K562 (cell line): ENCODE results near the gene GSTA4. TPM values are rescaled to one million over a fixed set of nuclear protein-coding genes. Genes with fewer than 3 reads are reported as not detected.

Experiments
- ATAC-seq: fragments of 200-7000 bp; cut with Tn5 transposase; 3 replicates; pipeline ENCODE4 v1.9.1; 2020; ENCODE audit warnings: moderate library complexity
- BruUV-seq: library from RNA; stranded (reverse); fragments of 400-500 nt; replicated peaks from 2 replicates; lab custom pipeline; 2021; lab: Mats Ljungman, UMichigan
- CTCF ChIA-PET: fragments of 300-600 bp; formaldehyde crosslinking; extraction: SDS; loops from one replicate; lab custom pipeline; 2021; ENCODE audit warnings: low intra/inter-chr PET ratio; lab: Yijun Ruan, JAX
- POLR2A ChIA-PET: fragments of 300-600, 350-650 bp; sonication (Branson Sonifier 250); formaldehyde crosslinking; extraction: SDS; loops from one replicate; lab custom pipeline; 2021; ENCODE audit warnings: antibody characterized with exemption, inconsistent platforms; lab: Yijun Ruan, JAX
- DNase-seq, 4 experiments: peaks; one replicate each; pipeline versions ENCODE4 v3.0.0 to v3.0.0-alpha.2; 2011 to 2018; ENCODE audit warnings: low spot score in 3 of 4, mixed read lengths in 3 of 4; ENCODE audit errors: extremely low read depth in 1 of 4
- FAIRE-seq: peaks from 2 replicates; lab custom pipeline; 2011; peaks lifted over from hg19 to GRCh38; lab: Jason Lieb, UNC
- H2AFZ ChIP-seq: 2 replicates; pipeline ENCODE4 v1.6.0; 2011; ENCODE audit warnings: low read depth, low read length, control low read depth, inconsistent platforms
- H3K27ac ChIP-seq: fragments of 200-600 bp; 3 replicates; pipeline ENCODE4 v1.8.0; 2011; ENCODE audit warnings: low read depth, mild to moderate bottlenecking, control low read depth, inconsistent platforms, low read length, moderate library complexity, mixed read lengths; ENCODE audit errors: extremely low read depth
- H3K27me3 ChIP-seq, 2 experiments: fragments of 300-600 bp in 1 of 2; 2 replicates in 1 of 2; 3 replicates in 1 of 2; pipeline versions ENCODE4 v1.6.0 to v1.8.0; 2011; ENCODE audit warnings: inconsistent platforms in 2 of 2, low read length in 2 of 2, mild to moderate bottlenecking in 1 of 2, mixed read lengths in 1 of 2, moderate library complexity in 1 of 2; ENCODE audit not compliant: control insufficient read depth in 2 of 2, insufficient read depth in 2 of 2
- H3K36me3 ChIP-seq: fragments of 300-600 bp; 3 replicates; pipeline ENCODE4 v1.8.0; 2011; ENCODE audit warnings: mild to moderate bottlenecking, low read length, inconsistent platforms; ENCODE audit not compliant: control insufficient read depth, insufficient read depth
- H3K4me1 ChIP-seq, 2 experiments: fragments of 200-600 bp in 1 of 2; replicated peaks in 1 of 2; 2 replicates in 1 of 2; 3 replicates in 1 of 2; pipeline versions ENCODE4 v1.5.1 to v1.8.0; 2011; ENCODE audit warnings: inconsistent platforms in 2 of 2, low read length in 2 of 2, mild to moderate bottlenecking in 1 of 2, mixed read lengths in 1 of 2, moderate library complexity in 1 of 2; ENCODE audit not compliant: control insufficient read depth in 2 of 2, insufficient read depth in 2 of 2
- H3K4me2 ChIP-seq: 2 replicates; pipeline ENCODE4 v1.6.1; 2011; ENCODE audit warnings: low read length, control low read depth, inconsistent platforms, mixed read lengths; ENCODE audit not compliant: insufficient read depth
- H3K4me3 ChIP-seq: fragments of 200-600 bp; sonication (generic), shearing (Covaris generic); 2 replicates; pipeline ENCODE4 v1.5.1; 2016; ENCODE audit warnings: control low read depth, inconsistent platforms
- H3K79me2 ChIP-seq: fragments of 200-600 bp; 3 replicates; pipeline ENCODE4 v1.8.0; 2011; ENCODE audit warnings: low read length, inconsistent platforms; ENCODE audit not compliant: control insufficient read depth, insufficient read depth
- H3K9ac ChIP-seq, 2 experiments: 2 replicates each; pipeline versions ENCODE4 v1.6.0 to v1.6.1; 2011; ENCODE audit warnings: low read depth in 2 of 2, low read length in 2 of 2, control low read depth in 1 of 2, inconsistent platforms in 1 of 2, mild to moderate bottlenecking in 1 of 2, mixed read lengths in 1 of 2; ENCODE audit not compliant: insufficient read depth in 1 of 2
- H3K9me1 ChIP-seq: one replicate; pipeline ENCODE4 v1.6.0; 2011; ENCODE audit warnings: inconsistent platforms, mild to moderate bottlenecking, low read length, moderate library complexity; ENCODE audit not compliant: control insufficient read depth, insufficient read depth
- H3K9me3 ChIP-seq: replicated peaks from 2 replicates; pipeline ENCODE4 v1.5.1; 2011; ENCODE audit warnings: low read depth, low read length, inconsistent platforms; ENCODE audit not compliant: control insufficient read depth, insufficient read depth
- H4K20me1 ChIP-seq: replicated peaks from 2 replicates; pipeline ENCODE4 v1.6.1; 2011; ENCODE audit warnings: low read length, inconsistent platforms, mixed read lengths; ENCODE audit not compliant: control insufficient read depth, insufficient read depth
- BRD4 ChIP-seq: fragments of 200-600 bp; sonication (generic); IDR thresholded peaks from 2 replicates; pipeline ENCODE4 v1.6.1; 2017; ENCODE audit warnings: inconsistent platforms
- CREM ChIP-seq: IDR thresholded peaks from 2 replicates; pipeline ENCODE4 v1.6.1; 2014; ENCODE audit warnings: antibody characterized with exemption, low read depth
- HNRNPK ChIP-seq: fragments of 200-400 bp; formaldehyde crosslinking; IDR thresholded peaks from one replicate; pipeline ENCODE4 v1.6.1; 2018; ENCODE audit warnings: mild to moderate bottlenecking, low read depth, low read length; ENCODE audit not compliant: poor library complexity, severe bottlenecking
- KLF13 ChIP-seq: fragments of 450-650 bp; IDR thresholded peaks from 2 replicates; pipeline ENCODE4 v1.6.1; 2016; ENCODE audit warnings: missing genetic modification characterization, low read depth, mild to moderate bottlenecking, missing compliant biosample characterization, moderate library complexity, borderline replicate concordance
- RBFOX2 ChIP-seq: fragments of 200-400 bp; formaldehyde crosslinking; IDR thresholded peaks from 2 replicates; pipeline ENCODE4 v1.6.1; 2017; ENCODE audit warnings: low read depth, mild to moderate bottlenecking, low read length, moderate library complexity
- RREB1 ChIP-seq: fragments of 250-450 bp; sonication (Bioruptor Pico); IDR thresholded peaks from 2 replicates; pipeline ENCODE4 v1.4.0; 2020
- SRSF1 ChIP-seq: fragments of 200-400 bp; formaldehyde crosslinking; IDR thresholded peaks from 2 replicates; pipeline ENCODE4 v1.6.1; 2017; ENCODE audit warnings: mild to moderate bottlenecking, low read depth, low read length, moderate library complexity
- TAF1 ChIP-seq: IDR thresholded peaks from 2 replicates; pipeline ENCODE4 v1.6.1; 2011; ENCODE audit warnings: mild to moderate bottlenecking, low read length, moderate library complexity; ENCODE audit not compliant: insufficient read depth, control insufficient read depth, severe bottlenecking; ENCODE audit errors: extremely low read depth
- U2AF2 ChIP-seq: fragments of 200-400 bp; formaldehyde crosslinking; optimal IDR thresholded peaks from 2 replicates; pipeline ENCODE3; 2017; ENCODE audit warnings: low read depth, mild to moderate bottlenecking, low read length
- ZBTB17 ChIP-seq: fragments of 450-650 bp; formaldehyde crosslinking; IDR thresholded peaks from 2 replicates; pipeline ENCODE4 v1.4.0; 2020; ENCODE audit warnings: mild to moderate bottlenecking
- ZNF174 ChIP-seq: fragments of 250-450 bp; sonication (Bioruptor Pico); IDR thresholded peaks from 2 replicates; pipeline ENCODE4 v1.4.0; 2020; ENCODE audit warnings: mild to moderate bottlenecking
- in situ Hi-C: fragments of 300-500 bp; cut with MboI; formaldehyde crosslinking; loops from 4 replicates; pipeline ENCODE4 v1.15.0; 2018; ENCODE audit warnings: inconsistent platforms, mixed read lengths
- intact Hi-C: fragments of 100-400 bp; cut with micrococcal nuclease; formaldehyde crosslinking; loops from 2 replicates; pipeline ENCODE4 v1.14.2; 2022
- polyA plus RNA-seq, 8 experiments: library from polyadenylated mRNA; depleted of rRNA in 4 of 8; stranded (reverse) in 5 of 8; unstranded in 3 of 8; fragments of >200 nt; fragmentation: Nextera tagmentation in 2 of 8; fragmentation: Illumina TruSeq in 1 of 8; extraction: Ambion mirVana in 2 of 8; extraction: Trizol in 1 of 8; gene quantifications; 2 replicates each; pipeline versions ENCODE4 v1.2.1 to v1.2.3, GENCODE V29; 2011 to 2014; ENCODE audit warnings: inconsistent platforms in 1 of 8, missing spikeins in 1 of 8
- total RNA-seq, 7 experiments: library from RNA; depleted of rRNA in 6 of 7; stranded (reverse); fragments of >200 nt in 6 of 7; fragmentation: Illumina TruSeq in 2 of 7; extraction: Trizol in 2 of 7; gene quantifications; 2 replicates each; pipeline versions ENCODE4 v1.2.1 to v1.2.3, GENCODE V29; 2011 to 2021; ENCODE audit warnings: low replicate concordance in 1 of 7
- TF ChIP-seq, protein P1 (sequence below): fragments of 250-450 bp; sonication (Bioruptor Pico); IDR thresholded peaks from 2 replicates; pipeline ENCODE4 v1.5.0; 2020; ENCODE audit warnings: mild to moderate bottlenecking
- TF ChIP-seq, protein P2 (sequence below): fragments of 450-650 bp; formaldehyde crosslinking; IDR thresholded peaks from 2 replicates; pipeline ENCODE4 v1.4.0; 2020; ENCODE audit warnings: mild to moderate bottlenecking
- TF ChIP-seq, protein P3 (sequence below): sonication (generic); formaldehyde crosslinking; IDR thresholded peaks from 2 replicates; pipeline ENCODE4 v1.9.0; 2022; ENCODE audit warnings: mild to moderate bottlenecking, missing genetic modification reagents

The GSTA4 gene
- total and polyA plus RNA-seq, 9 of the 15 experiments (the other 6 are each of a cell fraction or from before 2014, with no cell fraction given) = 0.89 to 4.0 (median 2.0) TPM

GRCh38 chr6:53029761-53030160 lies 34.7 kb upstream of the GSTA4 start (continued):
- TF ChIP-seq, protein P1, sequence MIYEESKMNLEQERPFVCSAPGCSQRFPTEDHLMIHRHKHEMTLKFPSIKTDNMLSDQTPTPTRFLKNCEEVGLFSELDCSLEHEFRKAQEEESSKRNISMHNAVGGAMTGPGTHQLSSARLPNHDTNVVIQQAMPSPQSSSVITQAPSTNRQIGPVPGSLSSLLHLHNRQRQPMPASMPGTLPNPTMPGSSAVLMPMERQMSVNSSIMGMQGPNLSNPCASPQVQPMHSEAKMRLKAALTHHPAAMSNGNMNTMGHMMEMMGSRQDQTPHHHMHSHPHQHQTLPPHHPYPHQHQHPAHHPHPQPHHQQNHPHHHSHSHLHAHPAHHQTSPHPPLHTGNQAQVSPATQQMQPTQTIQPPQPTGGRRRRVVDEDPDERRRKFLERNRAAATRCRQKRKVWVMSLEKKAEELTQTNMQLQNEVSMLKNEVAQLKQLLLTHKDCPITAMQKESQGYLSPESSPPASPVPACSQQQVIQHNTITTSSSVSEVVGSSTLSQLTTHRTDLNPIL (CRISPR knock-in tag) = no peak
- TF ChIP-seq ZNF174 (no peak), ZBTB17 (CRISPR knock-in tag) (no peak), SRSF1 (no peak), RBFOX2 (no peak), BRD4 (no peak), U2AF2 (no peak)
- TF ChIP-seq, protein P2, sequence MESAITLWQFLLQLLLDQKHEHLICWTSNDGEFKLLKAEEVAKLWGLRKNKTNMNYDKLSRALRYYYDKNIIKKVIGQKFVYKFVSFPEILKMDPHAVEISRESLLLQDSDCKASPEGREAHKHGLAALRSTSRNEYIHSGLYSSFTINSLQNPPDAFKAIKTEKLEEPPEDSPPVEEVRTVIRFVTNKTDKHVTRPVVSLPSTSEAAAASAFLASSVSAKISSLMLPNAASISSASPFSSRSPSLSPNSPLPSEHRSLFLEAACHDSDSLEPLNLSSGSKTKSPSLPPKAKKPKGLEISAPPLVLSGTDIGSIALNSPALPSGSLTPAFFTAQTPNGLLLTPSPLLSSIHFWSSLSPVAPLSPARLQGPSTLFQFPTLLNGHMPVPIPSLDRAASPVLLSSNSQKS (CRISPR knock-in tag) = no peak

- Histone ChIP-seq H3K4me2 (no peak overlapping the region), H4K20me1 (no peaks in the 10 kb centered on the region), H3K27me3 (no peaks in the 10 kb centered on the region), H3K27ac (no peak overlapping the region), H3K9me1 (no peaks in the 10 kb centered on the region), H3K79me2 (no peaks in the 10 kb centered on the region), H2AFZ (no peak overlapping the region), H3K36me3 (peaks cover 3% of the 10 kb centered on the region; the same call in 2 of the 3 replicates), H3K4me3 (no peak overlapping the region), H3K4me1 (no peaks in the 10 kb centered on the region), H3K9me3 (no peaks in the 10 kb centered on the region), H3K9ac (no peak overlapping the region)
- no peak for ATAC-seq
- FAIRE-seq = no peak
- ChIA-PET CTCF (no interaction called here), POLR2A (interaction anchor here (1.7 kb wide), 1 partner anchor 9 kb away, joined by 7 read pairs; no protein-coding TSS in a partner anchor)
- intact Hi-C loops = no loop called here
- BruUV-seq = no TSS peak
- in situ Hi-C loops = no loop called here
- no peak for DNase-seq
- TF ChIP-seq, protein P3, sequence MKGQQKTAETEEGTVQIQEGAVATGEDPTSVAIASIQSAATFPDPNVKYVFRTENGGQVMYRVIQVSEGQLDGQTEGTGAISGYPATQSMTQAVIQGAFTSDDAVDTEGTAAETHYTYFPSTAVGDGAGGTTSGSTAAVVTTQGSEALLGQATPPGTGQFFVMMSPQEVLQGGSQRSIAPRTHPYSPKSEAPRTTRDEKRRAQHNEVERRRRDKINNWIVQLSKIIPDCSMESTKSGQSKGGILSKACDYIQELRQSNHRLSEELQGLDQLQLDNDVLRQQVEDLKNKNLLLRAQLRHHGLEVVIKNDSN (CRISPR knock-in tag) = no peak
- no peak for TF ChIP-seq HNRNPK
- no peak for TF ChIP-seq RREB1 (CRISPR knock-in tag)
- TF ChIP-seq KLF13 (tag) = no peak
- TF ChIP-seq TAF1 = no peak
- no peak for TF ChIP-seq CREM
Observed at GRCh38 chr6:53029257-53029656, 34.2 kb upstream of the GSTA4 start.
